KOPT-K1 (cell line): ENCODE measurements around the gene AFG1L.
"Not testable (repeated sequence)": the region's sequence is repeated elsewhere in the genome, so short reads cannot be mapped to it uniquely, and the experiment has no call there.

Experiments used
- H3K27ac ChIP-seq: fragments of 200-600 bp; sonication (generic); 2 replicates; pipeline ENCODE4 v1.5.1; 2016; ENCODE audit warnings: antibody characterized with exemption, mild to moderate bottlenecking, low read depth, low read length; ENCODE audit not compliant: poor library complexity, severe bottlenecking
- H3K36me3 ChIP-seq: fragments of 200-600 bp; sonication (generic); 2 replicates; pipeline ENCODE4 v1.5.1; 2017; ENCODE audit warnings: antibody characterized with exemption, mild to moderate bottlenecking, low read length, moderate library complexity; ENCODE audit not compliant: insufficient read depth
- H3K9me3 ChIP-seq: fragments of 200-600 bp; sonication (generic); 2 replicates; pipeline ENCODE4 v1.5.1; 2017; ENCODE audit warnings: antibody characterized with exemption, low read length, mild to moderate bottlenecking; ENCODE audit not compliant: insufficient read depth, poor library complexity, severe bottlenecking

AFG1L gene

DNA sequence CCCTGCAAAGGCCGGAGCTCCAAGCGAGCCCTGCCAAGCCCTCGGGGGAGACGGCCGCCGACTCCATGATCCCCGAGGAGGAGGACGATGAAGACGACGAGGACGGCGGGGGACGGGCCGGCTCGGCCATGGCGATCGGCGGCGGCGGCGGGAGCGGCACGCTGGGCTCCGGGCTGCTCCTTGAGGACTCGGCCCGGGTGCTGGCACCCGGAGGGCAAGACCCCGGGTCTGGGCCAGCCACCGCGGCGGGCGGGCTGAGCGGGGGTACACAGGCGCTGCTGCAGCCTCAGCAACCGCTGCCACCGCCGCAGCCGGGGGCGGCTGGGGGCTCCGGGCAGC is 266.4 kb downstream of the AFG1L start:
- H3K36me3 ChIP-seq, H3K27ac ChIP-seq, H3K9me3 ChIP-seq: not testable (repeated sequence)

DNA sequence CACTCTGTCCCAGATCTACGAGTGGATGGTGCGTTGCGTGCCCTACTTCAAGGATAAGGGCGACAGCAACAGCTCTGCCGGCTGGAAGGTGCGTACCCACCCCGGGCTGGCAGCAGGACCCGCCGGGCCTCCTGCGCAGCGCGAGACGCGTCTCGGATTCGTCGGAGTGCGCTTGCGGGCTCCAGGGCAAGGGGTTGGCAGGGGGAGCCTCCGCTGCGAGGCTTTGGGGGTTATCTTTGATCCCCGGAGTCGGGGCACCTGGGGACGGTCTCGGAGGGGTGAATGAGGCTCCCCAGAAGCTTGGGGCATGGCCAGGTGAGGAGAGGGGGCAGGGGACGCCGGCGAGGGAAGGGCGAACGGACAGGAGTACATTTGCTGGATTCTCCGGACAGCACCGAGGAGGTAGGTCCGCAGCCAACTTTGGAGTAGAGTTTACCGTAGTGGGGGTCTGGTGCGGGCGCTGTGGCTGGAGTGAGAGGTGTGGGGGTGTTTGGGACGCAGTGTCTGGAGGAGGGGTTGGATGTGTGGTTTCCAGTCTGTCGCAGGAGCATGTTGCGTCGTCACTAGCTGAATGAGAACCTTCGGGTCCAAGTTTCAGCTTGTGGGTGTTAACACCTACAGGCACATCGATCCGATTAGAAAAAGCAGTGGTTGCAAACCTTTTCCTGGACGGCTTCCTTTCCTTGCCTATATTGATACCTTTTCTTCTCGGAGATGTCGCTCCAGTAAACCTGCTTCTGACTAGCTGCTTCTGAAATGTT is 267.1 kb downstream of the AFG1L start:
- no peak overlapping the region for H3K27ac ChIP-seq
- H3K9me3 ChIP-seq, result no peaks in the 10 kb centered on the region
- peaks cover 11% of the 10 kb centered on the region; the same call in 1 of the 2 replicates for H3K36me3 ChIP-seq

DNA sequence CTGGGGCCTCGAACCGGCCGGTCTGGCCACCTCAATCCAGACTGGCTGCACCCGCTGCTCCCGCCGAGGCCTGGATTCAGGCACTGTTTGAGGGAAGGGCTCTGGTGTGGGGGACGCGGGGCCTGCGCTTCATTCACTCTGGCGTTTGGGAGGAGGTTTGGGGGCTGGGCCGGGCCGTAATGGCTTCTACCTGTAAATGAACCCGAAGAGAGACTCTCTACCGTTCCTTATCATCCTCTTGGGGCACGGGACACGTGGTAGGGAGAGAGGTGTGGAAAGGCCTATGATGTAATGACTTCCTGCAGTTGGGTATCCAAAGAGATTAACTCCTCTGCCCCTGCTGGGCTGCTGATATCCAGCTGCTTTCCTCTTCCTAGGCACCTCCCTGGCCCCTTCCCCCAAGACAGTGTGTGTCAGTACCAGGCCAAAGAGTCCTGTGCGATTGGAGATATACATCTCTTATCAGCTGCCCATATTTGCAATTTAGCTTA is 267.7 kb downstream of the AFG1L start:
- H3K27ac ChIP-seq, result no peak overlapping the region
- no peaks in the 10 kb centered on the region for H3K9me3 ChIP-seq
- H3K36me3 ChIP-seq, result peaks cover 17% of the 10 kb centered on the region; the same call in 1 of the 2 replicates

DNA sequence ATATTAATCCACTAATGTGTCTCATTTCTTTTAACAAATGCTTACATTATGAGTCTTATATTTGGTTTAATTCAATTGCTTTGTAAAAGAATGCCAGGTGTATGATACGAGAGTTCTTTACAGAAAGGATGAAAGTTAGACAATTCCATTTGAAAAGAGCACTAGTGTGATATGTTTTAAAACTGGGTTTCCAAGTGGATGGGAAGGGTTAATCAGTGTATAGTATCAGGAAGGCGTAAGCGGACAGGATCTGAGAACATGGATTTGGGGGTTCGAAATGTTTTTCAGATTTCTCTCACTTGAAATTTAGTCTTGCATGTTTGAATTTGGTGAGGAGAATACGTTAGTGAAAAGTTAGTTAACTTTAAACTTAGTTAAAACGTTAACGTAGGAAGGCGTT is 268.4 kb downstream of the AFG1L start:
- no peaks in the 10 kb centered on the region for H3K9me3 ChIP-seq
- H3K36me3 ChIP-seq, result peaks cover 18% of the 10 kb centered on the region; the same call in 1 of the 2 replicates
- H3K27ac ChIP-seq, result no peak overlapping the region

DNA sequence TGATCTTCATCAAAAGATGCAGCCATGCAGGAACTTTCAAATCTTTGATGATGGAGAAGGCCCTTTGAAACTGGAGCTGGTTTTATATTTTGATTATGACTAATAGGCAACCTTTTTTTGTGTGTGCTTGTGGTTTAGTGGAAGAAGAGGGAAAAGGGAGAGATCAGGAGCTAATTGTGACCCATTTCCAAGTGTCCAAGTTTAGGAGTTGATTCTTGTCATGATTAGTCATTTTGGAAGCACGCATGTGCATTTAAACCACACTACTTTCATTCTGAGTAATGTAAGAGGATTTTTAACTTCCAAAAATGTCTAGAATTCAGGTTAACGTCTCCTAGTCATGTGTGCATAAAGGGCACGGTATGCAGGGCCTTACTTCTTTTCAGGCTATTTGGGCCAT is 269.3 kb downstream of the AFG1L start:
- Histone ChIP-seq H3K9me3 (no peaks in the 10 kb centered on the region), H3K36me3 (peaks cover 24% of the 10 kb centered on the region; the same call in 1 of the 2 replicates), H3K27ac (no peak overlapping the region)

DNA sequence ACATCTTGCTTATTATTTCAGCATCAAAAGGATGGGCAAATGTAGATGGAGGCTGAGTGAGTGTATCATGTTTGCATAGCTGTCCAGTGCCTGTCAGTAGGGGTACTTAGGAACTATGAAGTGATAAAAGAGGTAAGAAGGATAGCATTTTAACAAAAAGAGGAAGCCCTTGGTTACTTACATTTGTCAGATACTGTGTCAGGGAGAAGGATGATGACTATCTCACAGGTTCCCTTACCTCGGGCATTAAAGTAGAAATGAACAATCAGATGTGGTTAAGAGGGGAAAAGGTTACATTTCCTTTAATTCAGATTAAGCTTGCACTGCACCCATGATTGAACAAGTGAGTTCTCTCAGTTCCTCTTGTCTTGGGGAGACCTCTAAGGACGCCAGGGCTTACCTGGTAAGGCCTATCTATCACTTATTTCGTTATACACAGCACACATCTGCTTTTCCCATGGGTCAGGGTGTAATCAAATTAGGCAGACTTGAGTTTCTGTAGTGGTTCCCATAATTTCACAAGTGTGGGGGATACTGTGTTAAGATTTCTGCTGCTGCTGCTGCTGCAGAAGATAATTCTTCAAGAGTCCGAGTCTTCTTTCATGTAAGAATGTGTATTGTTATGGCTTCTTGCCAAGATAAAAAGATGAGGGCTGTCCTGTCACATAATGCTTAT is 270.4 kb downstream of the AFG1L start:
- H3K27ac ChIP-seq, result no peak overlapping the region
- H3K9me3 ChIP-seq, result no peaks in the 10 kb centered on the region

DNA sequence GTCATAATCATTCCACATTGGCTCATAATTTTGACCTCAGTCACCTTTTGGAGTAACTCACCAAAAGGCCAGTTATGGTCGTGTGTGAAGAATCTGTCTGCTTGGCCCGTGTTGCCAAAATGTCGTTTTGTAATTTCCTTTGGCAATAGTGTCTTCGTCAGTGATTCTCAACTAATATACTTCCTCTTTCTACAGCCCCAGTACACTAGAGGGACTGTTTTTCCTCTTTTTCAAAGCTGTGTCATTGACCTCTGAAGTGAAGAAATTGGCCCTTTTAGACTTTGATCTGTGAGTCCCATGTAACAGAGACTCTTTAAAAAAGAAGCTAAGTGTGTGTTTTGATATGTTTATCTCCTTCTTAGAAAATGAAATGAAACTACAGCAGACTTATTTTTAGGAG is 271.0 kb downstream of the AFG1L start:
- Histone ChIP-seq H3K36me3 (peaks cover 41% of the 10 kb centered on the region), H3K27ac (no peak overlapping the region), H3K9me3 (no peaks in the 10 kb centered on the region)

More for the DNA sequence above, 270.4 kb downstream of the AFG1L start:
- H3K36me3 ChIP-seq, result peaks cover 35% of the 10 kb centered on the region

DNA sequence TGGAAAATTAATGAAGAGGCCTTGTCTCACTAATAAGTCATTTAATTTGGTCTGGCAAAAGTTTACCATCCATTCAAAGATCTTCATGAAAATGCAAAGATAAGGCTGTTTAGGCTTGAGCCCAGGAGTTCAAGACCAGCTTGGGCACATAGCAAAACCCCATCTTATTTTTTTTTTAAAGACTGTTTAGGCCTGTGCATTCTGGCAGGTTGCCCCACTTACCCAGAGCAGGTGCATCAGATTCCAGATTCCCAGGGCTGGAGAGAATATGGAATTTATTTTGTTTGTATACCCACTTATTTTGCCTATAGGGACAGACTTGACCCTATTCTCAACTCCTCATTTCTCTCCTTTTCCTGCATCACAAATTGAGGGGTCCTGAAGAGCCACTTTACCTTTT is 271.6 kb downstream of the AFG1L start:
- Histone ChIP-seq H3K27ac (no peak overlapping the region), H3K36me3 (peaks cover 46% of the 10 kb centered on the region), H3K9me3 (no peaks in the 10 kb centered on the region)

DNA sequence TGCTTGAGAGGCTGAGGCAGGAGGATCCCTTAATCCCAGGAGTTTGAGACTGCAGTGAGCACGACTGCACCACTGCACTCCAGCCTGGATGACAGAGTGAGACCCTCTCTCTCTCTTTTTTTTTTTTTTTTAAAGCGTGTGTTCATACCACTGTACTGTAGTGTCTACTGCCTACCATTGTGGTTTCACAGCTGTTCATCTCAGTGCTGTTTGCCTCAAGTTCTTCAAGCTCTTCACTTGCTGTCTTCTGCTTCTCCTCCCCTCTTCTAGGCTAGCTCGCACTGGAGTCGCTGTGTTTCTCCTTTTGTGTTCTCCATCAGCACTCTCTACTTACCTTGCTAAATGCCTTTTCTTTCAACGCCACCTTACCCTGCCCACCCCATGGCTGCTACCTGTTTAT is 273.2 kb downstream of the AFG1L start:
- peaks cover 51% of the 10 kb centered on the region for H3K36me3 ChIP-seq

DNA sequence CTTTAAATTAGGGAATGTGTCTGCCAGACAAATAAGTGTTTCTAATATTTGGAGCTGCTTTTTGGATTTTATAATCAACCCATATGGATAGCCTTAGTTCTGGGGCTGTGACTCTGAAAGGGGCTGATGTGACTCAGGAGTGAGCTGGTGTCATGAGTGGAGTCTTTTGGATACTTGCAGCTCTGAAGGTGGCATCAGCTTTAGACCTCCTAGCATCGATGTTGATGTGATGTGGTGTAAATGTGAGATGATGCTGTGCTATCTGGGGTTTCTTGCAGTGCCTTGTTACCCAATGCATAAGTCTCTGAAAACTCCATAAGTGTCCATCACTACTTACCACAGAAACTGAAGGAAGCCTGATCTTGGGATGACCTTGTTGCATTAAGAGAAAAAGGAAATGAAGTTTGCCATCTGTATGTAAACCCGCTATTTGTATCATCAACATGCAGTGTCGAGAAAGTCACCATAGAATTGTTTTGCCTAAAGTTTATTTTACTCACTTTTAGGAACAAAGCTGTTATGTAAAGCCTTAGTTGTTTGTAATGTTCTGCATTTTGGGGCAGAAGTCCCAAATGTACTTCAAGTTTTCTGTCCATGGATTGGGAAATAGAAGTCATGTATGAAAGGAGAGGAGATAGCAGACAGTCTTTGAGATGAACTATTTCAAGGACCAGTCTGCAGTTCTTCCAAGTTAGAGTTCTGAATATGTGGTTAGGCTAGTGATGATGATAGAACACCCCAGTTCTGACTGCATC is 273.9 kb downstream of the AFG1L start:
- H3K9me3 ChIP-seq, result no peaks in the 10 kb centered on the region
- no peak overlapping the region for H3K27ac ChIP-seq
- peaks cover 47% of the 10 kb centered on the region for H3K36me3 ChIP-seq

More for the DNA sequence above, 273.2 kb downstream of the AFG1L start:
- Histone ChIP-seq H3K27ac (no peak overlapping the region), H3K9me3 (no peaks in the 10 kb centered on the region)

DNA sequence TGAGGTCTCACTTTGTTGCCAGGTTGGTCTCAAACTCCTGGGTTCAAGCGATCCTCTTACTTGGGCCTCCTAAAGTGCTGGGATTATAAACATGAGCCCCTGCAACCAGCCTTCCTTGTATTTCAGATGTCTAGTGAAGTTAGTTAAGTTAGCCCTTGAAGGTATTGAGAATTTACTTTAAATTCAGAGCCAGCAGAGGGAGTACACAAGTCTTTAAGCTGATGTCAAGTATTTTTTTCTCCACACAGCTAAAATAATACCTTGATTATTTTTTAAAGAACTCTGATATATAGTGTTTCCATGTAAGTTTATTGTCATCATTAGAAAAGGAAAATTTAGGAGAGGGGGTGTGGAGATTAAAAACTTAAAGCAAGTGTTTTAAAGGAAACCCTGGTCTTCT is 275.7 kb downstream of the AFG1L start:
- Histone ChIP-seq H3K36me3 (peaks cover 47% of the 10 kb centered on the region), H3K9me3 (no peaks in the 10 kb centered on the region), H3K27ac (no peak overlapping the region)

DNA sequence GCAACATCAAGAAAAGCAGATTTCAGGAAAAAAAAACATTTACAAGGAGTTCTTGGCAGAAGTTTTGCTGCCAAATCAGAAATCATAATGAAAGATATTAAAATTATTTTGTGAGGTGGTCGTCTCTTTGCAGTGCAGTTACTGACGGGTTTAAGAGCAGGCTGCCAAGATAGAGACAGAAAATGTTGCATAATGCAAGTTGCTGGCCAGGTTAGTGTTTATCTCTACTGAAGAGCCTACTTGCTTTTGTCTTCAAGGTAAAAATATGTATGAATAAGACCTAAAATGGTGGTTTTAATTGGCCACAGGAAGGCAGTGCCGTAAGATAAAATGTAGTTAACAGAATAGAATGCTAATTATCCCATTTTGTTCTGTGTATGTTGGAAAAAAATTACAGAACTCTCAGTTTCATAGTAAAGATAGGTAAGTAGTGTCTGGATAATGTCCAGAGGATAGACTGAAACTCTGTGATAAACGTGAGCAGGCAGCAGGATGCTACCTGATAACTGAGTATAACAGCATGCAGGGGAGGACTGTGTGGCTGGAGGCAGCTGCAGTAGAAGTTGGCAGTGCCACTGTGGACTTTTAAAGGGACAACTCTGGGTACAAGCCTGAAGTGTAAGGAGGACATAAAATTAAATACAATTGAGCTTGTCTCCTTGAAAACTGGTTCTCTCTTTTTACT is 279.7 kb downstream of the AFG1L start:
- no peak overlapping the region for H3K27ac ChIP-seq
- H3K36me3 ChIP-seq, result peaks cover 25% of the 10 kb centered on the region
- no peaks in the 10 kb centered on the region for H3K9me3 ChIP-seq
